Measurements from ENCODE around the gene GPR37L1. TPM values are rescaled to one million over a fixed set of nuclear protein-coding genes. Genes with fewer than 3 reads are reported as not detected.
"Not testable (repeated sequence)": the region's sequence is repeated elsewhere in the genome, so short reads cannot be mapped to it uniquely, and the experiment has no call there.

GPR37L1 gene
- total RNA-seq, 2 experiments from 2014 or later = not detected

GRCh38 chr1:202107321-202107761 is 15.4 kb upstream of the GPR37L1 start:
- DNase-seq = no peak
- H3K27me3 Mint-ChIP-seq = no peaks in the 10 kb centered on the region
- H3K4me1 Mint-ChIP-seq (ENCODE audit: low read depth) = no peaks in the 10 kb centered on the region
- CTCF ChIA-PET = interaction anchor here (1.3 kb wide), 1 partner anchor 27 kb away, joined by 3 read pairs; no protein-coding TSS in a partner anchor
- intact Hi-C loops (cut with micrococcal nuclease) = no loop called here
- H3K27ac Mint-ChIP-seq = no peak overlapping the region
- no peak for TF ChIP-seq CTCF (IDR thresholded peaks at IDR 0.05)
- no peak overlapping the region for H3K4me3 Mint-ChIP-seq
- POLR2A ChIA-PET = no interaction called here
- no peaks in the 10 kb centered on the region for H3K36me3 Mint-ChIP-seq (ENCODE audit: low read depth)
- ATAC-seq = no peak
- no peaks in the 10 kb centered on the region for H3K9me3 Mint-ChIP-seq

- Mint-ChIP-seq H3K27me3 (no peaks in the 10 kb centered on the region), H3K9me3 (no peaks in the 10 kb centered on the region), H3K4me1 (ENCODE audit: low read depth) (no peaks in the 10 kb centered on the region), H3K27ac (no peak overlapping the region), H3K4me3 (no peak overlapping the region), H3K36me3 (ENCODE audit: low read depth) (no peaks in the 10 kb centered on the region)
- no peak for DNase-seq
- TF ChIP-seq CTCF (IDR thresholded peaks at IDR 0.05) = no peak
- ChIA-PET POLR2A (no interaction called here), CTCF (interaction anchor here (1.3 kb wide), 1 partner anchor 27 kb away, joined by 3 read pairs; no protein-coding TSS in a partner anchor)
- intact Hi-C loops (cut with micrococcal nuclease) = no loop called here
- no peak for ATAC-seq
Measured at GRCh38 chr1:202107801-202108731, 14.7 kb upstream of the GPR37L1 start.

- no peaks in the 10 kb centered on the region for H3K9me3 Mint-ChIP-seq
- H3K36me3 Mint-ChIP-seq (ENCODE audit: low read depth) = no peaks in the 10 kb centered on the region
- H3K27ac Mint-ChIP-seq = no peak overlapping the region
- ChIA-PET CTCF (no interaction called here), POLR2A (no interaction called here)
- ATAC-seq (no peak), DNase-seq (no peak)
- TF ChIP-seq CTCF (IDR thresholded peaks at IDR 0.05) = no peak
- H3K4me3 Mint-ChIP-seq = no peak overlapping the region
- H3K4me1 Mint-ChIP-seq (ENCODE audit: low read depth) = peaks cover 2% of the 10 kb centered on the region
- H3K27me3 Mint-ChIP-seq = no peaks in the 10 kb centered on the region
- intact Hi-C loops (cut with micrococcal nuclease) = no loop called here
Measured at GRCh38 chr1:202110977-202111376, 11.7 kb upstream of the GPR37L1 start.

GRCh38 chr1:202111589-202111988 is 11.1 kb upstream of the GPR37L1 start:
- ATAC-seq; H3K9me3 Mint-ChIP-seq; H3K36me3 Mint-ChIP-seq (ENCODE audit: low read depth); POLR2A ChIA-PET; CTCF ChIA-PET; H3K4me3 Mint-ChIP-seq; H3K4me1 Mint-ChIP-seq (ENCODE audit: low read depth); H3K27me3 Mint-ChIP-seq; DNase-seq; H3K27ac Mint-ChIP-seq; intact Hi-C loops (cut with micrococcal nuclease): not testable (repeated sequence)

GRCh38 chr1:202112859-202113689 is 9.6 kb upstream of the GPR37L1 start:
- no peak for ATAC-seq
- H3K9me3 Mint-ChIP-seq = no peaks in the 10 kb centered on the region
- CTCF ChIA-PET = interaction anchor here (2.5 to 2.8 kb wide), 2 partner anchors 22 to 113 kb away, joined by 10 to 12 read pairs; no protein-coding TSS in a partner anchor
- intact Hi-C loops (cut with micrococcal nuclease) = no loop called here
- H3K27ac Mint-ChIP-seq = no peak overlapping the region
- H3K4me1 Mint-ChIP-seq (ENCODE audit: low read depth) = peaks cover 2% of the 10 kb centered on the region
- no peaks in the 10 kb centered on the region for H3K27me3 Mint-ChIP-seq
- no peaks in the 10 kb centered on the region for H3K36me3 Mint-ChIP-seq (ENCODE audit: low read depth)
- H3K4me3 Mint-ChIP-seq = no peak overlapping the region
- no peak for DNase-seq
- TF ChIP-seq CTCF (IDR thresholded peaks at IDR 0.05) = no peak
- POLR2A ChIA-PET = no interaction called here
